ENCODE measurements around the gene CLCF1.
A peak's percentile ranks its signal among the peaks of the same experiment; 100 is the strongest.

Gene CLCF1

DNA sequence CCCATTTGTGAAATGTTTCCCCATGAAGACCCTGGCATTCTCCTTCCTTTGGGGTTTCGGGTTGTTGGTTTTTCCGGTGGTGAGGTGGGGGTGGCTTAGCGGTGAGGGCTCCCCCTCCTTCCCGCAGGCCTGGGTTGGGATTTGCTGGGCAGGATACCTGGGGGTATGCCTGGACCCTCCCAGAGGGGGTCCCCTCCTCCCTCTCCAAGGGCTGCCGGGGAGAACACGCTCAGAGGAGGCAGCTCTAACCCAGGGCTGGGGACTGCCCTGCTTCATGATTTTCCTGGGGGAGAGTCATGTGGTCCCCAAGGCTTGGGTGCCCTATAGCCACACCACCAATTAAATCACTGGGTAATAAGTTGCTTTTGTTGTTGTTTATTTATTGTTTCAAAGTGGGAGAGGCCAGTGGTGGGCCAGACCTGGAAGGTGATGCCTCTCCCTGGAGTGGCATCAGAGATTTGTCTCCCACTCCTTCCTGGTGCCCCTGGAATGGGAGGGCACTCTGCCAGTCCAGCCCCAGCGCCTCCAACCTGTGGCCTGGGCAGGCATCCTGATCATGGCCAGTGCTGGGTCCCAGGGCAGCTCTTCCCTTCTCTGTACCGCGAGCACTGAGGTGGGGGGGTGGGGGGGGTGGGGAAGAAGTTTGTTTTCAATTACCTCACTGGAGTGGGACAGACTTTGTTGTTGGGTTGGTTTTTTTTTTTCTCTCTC, 1.3 kb upstream of the CLCF1 start:
- no peak for DNase-seq (ENCODE audit: low spot score)

DNA sequence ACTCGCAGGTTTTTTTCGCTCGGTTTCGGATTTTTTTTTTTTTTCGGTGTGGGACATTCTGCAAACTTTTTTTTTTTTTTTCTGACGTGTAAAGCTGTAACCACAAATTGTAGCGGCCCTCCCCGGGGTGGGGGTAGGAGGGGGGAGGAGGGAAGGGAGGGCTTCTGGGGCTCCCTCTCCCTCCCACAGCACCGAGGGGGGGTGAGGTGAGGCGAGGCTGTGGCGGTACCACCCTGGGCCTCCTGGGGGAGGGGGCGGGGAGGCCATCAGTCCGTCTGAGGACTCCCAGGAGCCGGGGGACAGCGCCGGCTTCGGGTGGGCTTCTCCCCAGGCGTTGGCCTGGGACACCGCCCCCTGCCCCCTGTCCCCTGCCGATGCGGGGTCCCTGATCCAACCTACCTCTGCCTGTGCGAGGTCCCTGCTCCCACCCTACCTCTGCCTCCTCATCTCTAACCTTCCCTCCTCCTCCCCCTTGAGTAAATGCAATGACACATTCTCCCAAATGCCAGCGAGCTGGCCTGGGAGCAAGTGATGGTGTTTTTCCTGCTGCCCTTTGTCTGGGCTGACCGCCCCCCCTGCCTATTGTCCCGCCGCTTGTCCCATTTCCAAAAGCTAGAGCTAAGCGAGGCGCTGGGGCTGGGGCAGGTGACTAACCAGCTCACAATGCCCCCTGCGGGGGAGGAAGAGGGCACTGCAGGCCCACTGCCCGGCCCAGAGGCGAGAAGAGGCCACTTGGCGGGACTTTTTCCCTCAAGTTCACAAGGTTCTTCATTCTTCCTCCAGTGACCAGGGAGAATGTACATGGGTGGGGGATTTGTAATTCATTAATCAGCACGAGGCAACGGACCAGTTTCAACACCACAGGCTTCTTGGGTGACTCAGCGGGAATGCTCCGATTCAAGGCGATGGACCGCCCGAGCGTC, 511 bp upstream of the CLCF1 start:
- DNase-seq (ENCODE audit: low spot score) = peak; percentile 66

DNA sequence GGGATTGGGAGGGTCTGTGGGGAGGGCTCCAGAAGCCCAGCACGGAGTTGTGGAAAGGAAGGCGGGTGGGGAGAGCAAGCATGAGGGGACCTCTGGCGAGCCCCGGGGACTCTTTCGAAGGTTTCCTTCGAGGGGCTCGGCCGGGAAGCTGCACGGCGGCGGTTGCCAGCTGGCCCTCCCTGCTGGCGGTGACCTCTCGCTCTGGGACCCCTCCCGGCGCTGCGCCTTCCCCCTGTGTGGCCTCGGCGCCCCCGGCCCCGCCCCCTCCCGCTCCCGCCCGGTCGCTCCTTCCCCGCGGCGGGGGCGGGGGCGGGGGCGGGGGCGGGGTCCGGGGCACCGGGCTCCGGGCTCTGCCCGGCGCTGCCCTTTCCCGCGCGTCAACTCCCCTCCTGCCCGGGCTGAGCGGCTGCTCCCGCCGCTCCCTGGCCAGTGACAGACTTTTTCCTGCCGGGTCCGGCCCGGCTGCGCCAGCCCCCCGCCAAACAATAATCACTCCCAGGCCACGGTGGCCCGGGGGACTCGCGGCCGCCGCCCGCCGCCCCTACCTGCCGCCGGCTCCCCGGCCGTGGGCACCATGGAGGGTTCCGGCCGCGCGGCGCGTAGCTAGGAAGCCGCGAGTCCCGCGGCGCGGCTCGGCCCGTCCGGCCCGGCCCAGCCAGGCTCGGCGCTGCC, 941 bp downstream of the CLCF1 start:
- no peak for DNase-seq (ENCODE audit: low spot score)

DNA sequence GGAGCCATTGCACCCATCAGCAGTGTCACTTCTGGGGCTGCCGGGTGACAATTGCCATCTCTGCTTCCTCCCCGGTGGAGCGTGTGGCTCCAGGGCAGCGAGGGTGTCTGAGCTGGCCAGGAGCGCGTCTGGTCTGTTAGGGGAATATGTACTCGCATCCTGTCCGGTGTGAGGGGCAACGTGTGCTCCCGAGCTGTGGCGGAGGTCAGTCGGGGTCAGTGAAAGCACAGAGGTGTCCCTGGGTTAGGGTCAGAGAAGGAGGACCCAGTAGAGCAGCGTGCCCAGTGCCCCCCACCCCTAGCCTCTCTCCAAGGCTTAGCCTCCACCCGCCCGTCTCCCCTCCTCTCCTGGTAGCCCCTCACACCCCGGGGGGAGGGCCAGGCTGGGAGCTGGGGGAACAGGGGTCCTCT, 1.5 kb downstream of the CLCF1 start:
- DNase-seq (ENCODE audit: low spot score) = no peak

DNA sequence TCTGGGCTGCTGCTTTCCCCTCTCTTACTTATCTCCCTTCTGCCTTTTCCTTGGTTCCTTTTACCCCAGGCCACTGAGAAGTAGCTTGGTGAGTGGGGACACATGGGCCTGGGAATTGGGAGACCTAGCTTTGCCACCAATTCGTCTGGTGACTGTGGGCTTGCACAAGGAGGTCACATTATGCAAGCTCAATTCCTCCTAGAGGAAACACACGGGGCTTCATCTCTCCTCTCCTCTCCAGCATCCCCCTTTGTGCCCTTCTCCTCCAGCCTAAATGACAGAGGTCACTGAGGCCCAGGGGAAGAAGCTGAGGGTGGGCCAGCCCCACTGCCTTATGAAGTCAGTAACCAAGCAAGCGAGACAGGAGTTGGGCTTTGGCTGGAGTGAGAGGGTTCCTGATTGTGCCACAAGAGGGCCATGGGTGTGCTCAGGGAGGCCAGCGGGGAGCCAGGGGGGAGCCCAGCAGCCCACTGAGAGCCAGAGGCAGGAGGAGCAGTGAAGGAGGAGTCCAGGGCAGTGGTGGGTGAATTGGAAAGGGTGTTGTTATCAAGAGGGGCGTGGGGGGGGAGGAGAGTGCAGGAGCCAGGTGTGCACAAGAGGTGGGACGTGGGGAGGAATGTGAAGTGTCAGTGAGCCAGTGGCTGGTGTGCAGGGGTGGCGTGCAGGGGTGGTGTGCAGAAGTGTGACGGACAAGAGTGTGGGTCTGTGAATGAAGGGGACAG, 2.0 kb downstream of the CLCF1 start:
- no peak for DNase-seq (ENCODE audit: low spot score)

DNA sequence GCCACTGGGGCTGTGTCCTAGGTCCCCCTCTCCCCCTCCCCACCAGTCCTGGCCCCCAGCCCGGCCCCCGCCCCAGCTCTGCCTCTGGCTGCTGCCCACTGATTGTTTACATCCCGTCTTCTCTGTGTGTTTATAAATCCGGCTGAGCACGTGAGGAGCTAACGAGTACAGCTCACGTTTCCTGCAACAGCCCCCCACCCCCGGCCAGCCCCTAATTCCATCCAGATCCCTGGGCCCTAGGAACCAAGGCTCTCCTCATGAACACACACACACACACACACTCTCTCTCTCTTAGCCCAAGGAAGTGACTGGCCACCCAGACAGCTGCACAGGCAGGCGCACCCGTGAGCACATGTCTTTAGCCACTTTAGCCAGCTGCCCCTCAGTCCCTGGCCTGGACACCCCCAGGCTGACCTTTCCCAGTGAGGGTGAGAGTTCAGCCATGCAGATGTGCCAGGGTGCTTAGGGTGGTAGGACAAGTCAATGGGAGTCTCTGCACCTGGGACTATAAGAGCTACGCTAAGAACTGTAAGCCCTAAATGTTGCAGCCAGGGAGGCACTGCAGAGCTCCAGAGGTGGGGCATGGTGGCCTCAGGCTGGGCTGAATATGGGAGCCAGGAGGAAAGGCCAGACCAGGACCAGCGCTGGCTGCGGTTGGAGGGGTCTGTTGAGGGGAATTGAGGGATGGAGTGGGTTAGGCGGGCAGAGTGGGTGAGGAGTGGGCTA, 2.9 kb downstream of the CLCF1 start:
- no peak for DNase-seq (ENCODE audit: low spot score)

DNA sequence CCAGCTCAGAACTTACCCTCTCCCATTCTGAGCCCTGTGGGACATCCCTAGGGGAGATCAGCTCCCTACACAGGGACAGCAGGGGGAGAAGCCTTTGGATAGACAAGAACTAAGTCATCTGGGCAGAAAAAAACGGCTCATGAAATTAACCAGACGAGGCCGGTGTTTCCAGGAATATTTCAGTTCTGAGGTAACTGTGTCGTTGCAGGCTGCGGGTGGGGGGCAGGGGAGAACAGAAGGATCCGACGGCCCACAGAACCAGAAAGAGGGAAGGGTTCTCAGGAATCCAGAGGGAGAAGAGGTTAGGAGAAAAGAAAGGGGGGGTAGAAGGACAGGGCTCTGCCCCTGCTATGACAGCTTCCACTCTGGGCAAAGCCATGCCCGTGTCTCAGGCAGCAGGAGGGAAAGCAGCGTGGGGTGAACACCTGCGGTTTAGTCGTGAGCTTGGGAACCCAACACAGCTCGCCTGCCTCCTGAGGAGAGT, 3.6 kb downstream of the CLCF1 start:
- DNase-seq (ENCODE audit: low spot score) = no peak

DNA sequence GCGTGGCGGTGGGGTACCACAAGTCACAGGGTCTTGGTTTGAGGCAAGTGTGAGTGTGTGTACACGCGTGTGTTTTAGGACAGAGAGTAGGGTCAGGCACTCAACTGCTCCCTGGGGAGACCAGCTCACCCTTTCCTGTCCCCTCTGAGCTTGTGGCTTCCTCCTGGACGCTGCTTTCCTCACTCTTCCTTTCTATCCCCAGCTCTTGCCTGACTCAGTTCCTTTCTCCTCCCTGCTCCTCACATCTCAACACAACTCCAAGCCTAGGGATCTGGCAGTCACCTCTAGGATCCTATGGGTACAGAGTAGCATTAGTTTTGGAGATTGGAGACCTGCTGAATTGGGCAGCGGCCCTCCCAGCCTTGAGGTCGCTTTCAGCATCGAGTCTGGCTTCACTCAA, 4.1 kb downstream of the CLCF1 start:
- no peak for DNase-seq (ENCODE audit: low spot score)

DNA sequence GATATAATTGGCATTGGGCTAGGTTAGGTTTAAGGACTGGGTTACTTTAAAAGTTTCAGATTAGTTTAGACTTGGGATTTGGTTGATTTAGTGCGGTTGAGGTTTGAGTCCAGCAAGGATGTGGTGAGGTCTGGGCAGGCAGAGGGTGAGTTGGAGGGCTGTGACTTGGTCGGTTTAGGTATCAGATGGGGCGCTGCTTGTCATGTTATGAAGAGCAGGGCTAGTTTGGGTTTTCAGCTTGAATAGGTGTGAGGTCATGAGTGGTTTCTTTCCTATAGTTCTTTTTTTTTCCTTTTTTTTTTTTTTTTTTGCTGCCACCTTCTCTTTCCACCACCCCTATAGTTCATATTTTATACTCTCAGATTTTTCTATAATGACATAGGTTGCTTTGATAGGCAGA, 4.8 kb downstream of the CLCF1 start:
- no peak for DNase-seq (ENCODE audit: low spot score)

DNA sequence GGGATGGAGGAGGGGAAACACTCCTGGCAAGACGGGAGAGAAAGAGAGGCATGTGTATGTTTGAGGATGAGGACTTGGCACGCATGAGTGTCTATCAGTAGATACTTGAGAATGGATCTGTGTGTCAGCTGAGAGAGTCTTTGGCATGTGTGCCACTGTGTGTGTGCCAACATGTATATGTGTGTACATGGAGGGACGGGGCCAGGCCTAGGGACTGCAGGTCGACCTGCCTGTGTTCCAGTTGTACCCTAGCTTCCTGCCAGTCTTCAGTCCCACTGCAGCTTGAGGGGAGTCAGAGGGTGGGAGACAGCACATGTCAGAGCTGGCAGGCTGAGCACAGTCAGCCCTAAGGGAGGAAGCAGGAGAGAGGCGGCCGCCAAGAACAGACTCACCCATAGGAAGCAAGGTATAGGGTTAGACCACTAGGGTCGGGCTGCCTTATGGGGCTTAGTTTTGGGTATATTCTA, 5.6 kb downstream of the CLCF1 start:
- DNase-seq (ENCODE audit: low spot score) = no peak

DNA sequence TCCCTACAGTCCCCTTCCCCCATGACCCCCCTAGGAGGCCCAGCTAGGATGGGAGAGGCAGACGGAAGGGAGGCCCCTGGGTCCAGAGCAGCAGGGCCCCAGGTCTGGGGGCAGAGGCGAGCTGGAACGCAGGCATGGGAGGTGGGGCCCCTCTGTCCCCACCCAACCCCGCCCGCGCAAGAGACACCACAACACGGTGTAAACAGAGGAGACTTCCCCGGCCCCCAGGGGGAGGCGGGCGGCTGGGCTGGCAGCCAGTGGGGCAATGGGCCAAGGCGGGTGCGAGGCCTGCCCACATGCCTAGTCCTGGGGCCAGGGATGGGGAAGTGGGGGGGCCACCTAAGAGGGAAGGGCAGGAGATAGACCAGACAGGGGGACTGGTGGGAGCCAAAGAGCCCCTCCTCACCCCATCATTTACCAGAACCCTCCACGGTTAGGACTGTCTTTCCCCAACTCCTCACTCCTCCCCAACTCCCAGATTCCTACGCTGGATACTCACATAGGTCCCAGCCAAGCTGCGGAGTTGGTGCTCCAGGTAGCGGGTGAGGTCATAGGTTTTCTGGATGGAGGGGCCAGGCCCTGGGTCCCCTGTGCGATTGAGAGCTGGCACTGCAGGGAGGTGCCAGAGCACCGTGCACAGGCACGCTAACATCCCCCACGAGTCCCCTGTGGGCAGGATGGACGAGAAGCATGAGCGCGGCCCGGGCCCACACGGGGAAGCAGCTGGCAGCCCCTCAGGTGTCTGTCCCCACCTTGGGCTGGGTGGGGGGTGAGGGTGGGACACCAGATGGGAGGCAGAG, 6.2 kb downstream of the CLCF1 start:
- no peak for DNase-seq (ENCODE audit: low spot score)

DNA sequence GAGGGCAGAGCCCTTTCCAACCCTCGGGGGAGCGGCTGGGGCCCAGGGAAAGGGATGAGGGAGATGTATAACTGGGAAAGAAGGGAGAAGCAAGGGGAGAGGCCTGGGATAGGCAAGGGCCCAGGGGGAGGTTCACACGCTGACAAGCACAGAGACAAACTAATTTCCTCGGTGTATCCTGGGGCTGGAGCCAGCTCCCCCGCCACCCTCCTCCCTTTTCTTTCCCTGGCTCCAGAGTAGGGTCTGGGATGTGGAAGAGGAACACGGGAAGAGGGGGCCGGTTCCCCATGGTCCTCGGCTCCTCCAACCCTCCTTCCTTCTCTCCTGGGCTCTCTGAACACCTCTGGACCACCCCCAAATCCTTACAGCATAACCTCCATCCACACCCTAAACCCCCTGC, 6.9 kb downstream of the CLCF1 start:
- DNase-seq (ENCODE audit: low spot score) = no peak

DNA sequence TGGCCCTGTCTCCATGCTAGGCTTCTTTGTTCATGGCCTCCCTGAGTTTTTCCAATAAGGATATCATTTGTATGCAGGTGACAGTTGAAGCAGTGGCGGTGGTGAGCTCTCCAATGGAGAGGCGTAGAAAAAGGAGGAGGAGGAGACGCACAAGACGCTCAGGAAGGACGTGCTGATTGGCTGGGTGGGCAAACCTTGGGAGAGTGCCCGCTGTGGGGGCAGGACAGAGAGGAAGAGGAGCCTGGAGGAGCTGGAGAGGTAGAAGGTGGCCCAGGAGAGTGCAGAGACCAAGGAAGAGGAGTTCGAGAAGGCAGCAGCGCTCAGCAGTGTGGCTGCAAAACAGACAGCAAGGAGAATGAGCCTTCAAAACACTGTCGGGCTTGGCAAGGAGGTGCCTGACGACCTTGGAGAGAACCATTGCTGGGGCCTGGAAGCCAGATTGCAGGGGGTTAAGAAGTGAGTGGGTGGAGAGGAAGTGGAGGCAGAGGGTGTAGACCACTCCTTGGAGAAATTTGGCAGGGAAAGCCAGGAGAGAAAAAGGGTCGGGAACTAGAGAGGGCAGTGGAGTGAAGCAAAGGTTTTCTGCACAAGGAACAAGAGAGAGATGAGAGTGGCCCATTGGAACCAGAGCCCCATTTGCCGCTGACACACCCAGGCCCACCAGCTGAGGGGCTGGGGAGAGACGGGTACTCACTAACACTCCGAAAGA, 7.5 kb downstream of the CLCF1 start:
- no peak for DNase-seq (ENCODE audit: low spot score)

DNA sequence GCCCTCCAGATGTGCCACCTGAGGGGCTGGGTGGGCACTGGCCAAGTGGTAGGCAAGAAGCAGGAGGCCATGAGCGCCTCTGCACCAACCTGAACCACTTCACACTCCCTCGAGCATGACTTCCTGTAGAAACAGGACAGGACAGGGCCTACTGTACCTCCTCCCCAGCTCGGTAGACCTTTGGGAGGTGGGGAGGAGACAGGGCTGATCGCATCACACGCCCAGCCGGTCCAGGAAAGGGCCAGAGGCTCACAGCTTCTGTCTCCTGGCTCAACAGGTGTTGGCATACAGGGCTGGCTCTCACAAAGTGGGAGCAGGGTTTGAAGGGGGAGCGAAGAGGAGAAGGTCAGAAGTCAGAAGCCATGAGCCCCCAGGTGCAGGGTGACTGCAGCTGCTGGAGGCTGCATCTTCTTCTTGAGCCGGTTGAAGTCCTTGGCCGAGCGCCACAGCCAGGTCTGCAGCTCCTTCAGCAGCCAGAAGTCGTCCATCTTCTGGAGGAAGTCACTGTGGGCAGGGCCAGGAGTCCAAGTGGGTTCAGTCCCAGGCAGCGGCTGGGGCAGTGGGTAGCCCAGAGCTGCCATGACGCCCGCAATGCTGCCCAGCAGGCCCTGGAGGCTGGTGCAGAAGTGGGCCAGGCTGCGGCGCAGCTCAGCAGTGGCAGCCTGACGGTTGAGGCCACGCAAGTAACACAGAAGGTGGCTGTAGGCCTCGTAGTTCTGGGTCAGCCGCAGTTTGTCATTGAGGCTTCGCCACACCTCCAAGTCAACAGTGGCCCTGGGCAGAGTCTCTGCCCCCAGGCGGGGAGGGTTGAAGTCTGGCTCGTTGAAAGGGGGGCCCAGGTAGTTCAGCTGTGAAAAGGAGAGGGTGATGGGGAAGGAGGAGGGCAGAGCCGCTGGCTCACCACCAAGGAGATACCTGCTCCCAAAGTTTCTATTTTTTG, 8.3 kb downstream of the CLCF1 start:
- no peak for DNase-seq (ENCODE audit: low spot score)

DNA sequence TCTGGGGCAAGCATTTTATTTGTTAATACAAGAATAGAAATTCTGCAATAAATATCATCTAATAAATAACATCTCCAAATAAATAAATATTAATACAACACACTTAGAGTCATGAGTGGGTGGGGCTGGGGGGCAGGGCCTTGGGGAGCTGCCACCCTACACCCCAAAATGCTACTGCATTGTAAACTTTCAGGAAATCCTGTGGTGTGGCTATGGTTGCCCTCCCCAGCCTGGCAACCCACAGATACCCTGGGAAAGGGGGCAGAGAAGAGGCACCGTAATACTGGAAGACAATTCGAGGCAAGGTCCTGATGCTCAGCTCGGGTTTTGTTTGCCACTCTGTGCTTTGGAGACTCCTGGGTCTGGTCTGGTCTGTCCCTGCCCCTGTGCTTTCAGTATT, 9.2 kb downstream of the CLCF1 start:
- DNase-seq (ENCODE audit: low spot score) = no peak

DNA sequence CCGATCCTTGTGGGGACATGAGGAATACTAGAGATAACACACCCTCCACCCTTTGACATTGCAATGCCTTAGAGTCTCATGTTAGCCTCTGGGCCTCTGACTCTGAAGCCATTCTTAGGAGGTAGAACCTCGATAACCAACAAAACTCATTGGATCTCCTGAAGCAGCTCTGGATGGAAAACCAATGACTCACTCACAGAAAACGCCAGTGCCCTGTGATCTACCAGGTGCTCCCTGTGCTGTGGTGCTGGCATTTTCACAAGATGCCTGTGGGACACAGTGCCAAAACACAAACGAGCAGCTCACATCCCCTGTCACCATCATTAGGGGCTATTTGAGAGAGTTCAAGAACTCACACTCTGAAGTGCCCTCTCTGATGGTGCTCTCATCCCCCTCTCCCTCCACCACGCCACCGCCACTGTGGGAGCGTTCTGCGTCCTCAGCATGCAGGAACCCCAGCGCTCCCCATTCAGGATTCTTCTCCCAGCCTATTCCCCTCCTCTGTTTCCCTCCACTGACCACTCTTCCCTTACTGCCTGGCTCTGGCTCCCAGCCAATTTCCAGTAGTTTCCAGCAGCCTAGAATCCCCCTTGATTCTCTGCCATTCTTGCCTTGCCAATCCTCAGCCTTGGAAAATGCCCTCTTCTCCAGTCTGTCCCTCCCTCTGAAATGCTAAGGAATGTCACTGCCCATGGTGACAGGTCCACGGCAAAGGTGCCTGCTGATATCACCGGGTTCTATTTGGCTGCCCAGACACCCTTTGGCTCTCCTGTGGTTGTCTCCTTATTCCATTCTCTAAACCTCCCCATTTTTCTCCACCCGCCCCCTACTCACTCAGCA, 15.3 kb downstream of the CLCF1 start:
- DNase-seq (ENCODE audit: low spot score) = no peak

DNA sequence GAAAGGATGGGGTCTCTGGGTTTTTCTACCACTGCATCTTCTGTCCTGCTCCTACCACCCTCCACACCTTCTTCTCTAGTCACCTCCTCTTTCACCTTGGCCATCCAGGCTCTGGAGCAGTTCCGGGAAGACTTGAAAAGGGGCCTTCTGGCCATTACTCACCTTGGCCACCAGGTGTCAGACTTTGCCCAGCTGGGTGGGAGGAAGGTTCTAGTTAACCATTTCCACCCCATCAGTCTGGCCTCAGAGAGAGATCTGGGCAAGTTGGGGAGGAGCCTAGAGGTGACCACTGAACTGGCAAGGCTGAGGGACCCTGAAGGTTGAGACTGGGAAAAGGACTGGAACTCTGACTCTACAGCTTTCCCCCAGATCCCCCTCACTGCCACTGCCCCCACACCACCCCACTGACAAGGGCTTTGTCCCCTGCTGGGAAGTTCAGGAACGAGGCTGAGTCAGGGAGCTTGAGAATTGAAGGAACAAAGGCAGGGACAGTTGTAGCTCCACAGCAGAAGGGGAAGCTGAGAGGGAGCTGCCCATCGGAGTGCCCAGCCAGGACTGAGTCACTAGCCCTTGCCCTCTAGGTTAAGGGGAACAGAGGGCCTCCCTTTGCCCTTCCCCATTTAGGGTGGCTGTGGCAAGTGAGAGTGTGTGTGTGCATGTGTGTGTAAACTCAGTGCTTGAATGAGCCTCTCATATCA, 16.4 kb downstream of the CLCF1 start:
- DNase-seq (ENCODE audit: low spot score) = peak; percentile 78
